ENCODE results near the gene GFM1. TPM values are rescaled to one million over a fixed set of nuclear protein-coding genes. Genes with fewer than 3 reads are reported as not detected.

Gene GFM1
- total and polyA plus RNA-seq, 2 donors (not counting 3 experiments of a cell fraction or from before 2014, with no cell fraction given): 14.9 to 68.6 TPM

GRCh38 chr3:158666416-158666815 lies 22.1 kb downstream of the GFM1 start:
- Histone ChIP-seq H3K4me1 (ENCODE audit: control insufficient read depth, extremely low read depth, insufficient read depth, low read length) (peaks cover 25% of the 10 kb centered on the region), H3K9ac (replicated peaks; ENCODE audit: extremely low read depth, insufficient read depth, low read length) (no peak overlapping the region), H3K79me2 (ENCODE audit: control insufficient read depth, insufficient read depth, low read length) (peaks cover 25% of the 10 kb centered on the region), H4K20me1 (replicated peaks; ENCODE audit: control insufficient read depth, extremely low read depth, insufficient read depth, low read length) (no peaks in the 10 kb centered on the region), H2AFZ (ENCODE audit: low read depth, low read length) (no peak overlapping the region), H3K36me3 (ENCODE audit: control insufficient read depth in 2 of 2, extremely low read depth in 1 of 2, insufficient read depth in 2 of 2, low read length in 2 of 2) (peaks cover 15 to 31% of the 10 kb centered on the region in 2 experiments), H3K9me3 (replicated peaks; ENCODE audit: control insufficient read depth, insufficient read depth, low read length) (no peaks in the 10 kb centered on the region), H3K27me3 (ENCODE audit: control insufficient read depth in 2 of 2, insufficient read depth in 2 of 2, low read length in 2 of 2) (no peaks in the 10 kb centered on the region), H3K9me1 (replicated peaks; ENCODE audit: control insufficient read depth, extremely low read depth, insufficient read depth, low read length) (no peaks in the 10 kb centered on the region), H3K27ac (ENCODE audit: insufficient read depth, low read depth, low read length) (no peak overlapping the region), H3K4me3 (replicated peaks in 1 of 3; ENCODE audit: insufficient read depth in 1 of 3, low read depth in 1 of 3, low read length in 3 of 3) (no peak overlapping the region), H3K4me2 (ENCODE audit: insufficient read depth, low read length) (no peak overlapping the region)
- TF ChIP-seq MYC (IDR thresholded peaks at IDR 0.05; ENCODE audit: low read depth, low read length) (no peak), EZH2 (IDR thresholded peaks at IDR 0.05; ENCODE audit: borderline replicate concordance, low read depth, low read length, severe bottlenecking) (no peak), GATA2 (IDR thresholded peaks at IDR 0.05; ENCODE audit: insufficient read depth, insufficient read length, low read depth, low read length) (no peak), JUN (IDR thresholded peaks at IDR 0.05; ENCODE audit: borderline replicate concordance, insufficient read depth, insufficient read length, low read depth) (no peak), POLR2A (IDR thresholded peaks at IDR 0.05; ENCODE audit: low read depth, low read length) (no peak), POLR2AphosphoS5 (IDR thresholded peaks at IDR 0.05; ENCODE audit: insufficient read depth, low read depth, low read length) (no peak), CTCF (IDR thresholded peaks at IDR 0.05; ENCODE audit: extremely low read depth in 1 of 2, insufficient read depth in 1 of 2, low read depth in 1 of 2, low read length in 2 of 2) (no peak), FOS (IDR thresholded peaks at IDR 0.05; ENCODE audit: borderline replicate concordance, insufficient read depth, low read length) (no peak)
- TF ChIP-seq, protein P1, sequence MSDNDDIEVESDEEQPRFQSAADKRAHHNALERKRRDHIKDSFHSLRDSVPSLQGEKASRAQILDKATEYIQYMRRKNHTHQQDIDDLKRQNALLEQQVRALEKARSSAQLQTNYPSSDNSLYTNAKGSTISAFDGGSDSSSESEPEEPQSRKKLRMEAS (IDR thresholded peaks at IDR 0.05; ENCODE audit: insufficient read depth, insufficient read length): no peak
- dilution Hi-C loops (cut with MboI; ENCODE audit: extremely low pct_ligation_motif_present, low sequenced_read_pairs) (no loop called here), intact Hi-C loops (cut with micrococcal nuclease) (no loop called here)
- no peak for DNase-seq (ENCODE audit: low read depth, low spot score)
- CTCF ChIA-PET: no interaction called here
- no TSS peak for BruUV-seq (replicated peaks)
- no peak for FAIRE-seq
- POLR2A ChIA-PET: no interaction called here

Measured in endothelial cell of umbilical vein (primary cell).